GM18873 (cell line): ENCODE measurements around the gene NAB2.
"Not testable (repeated sequence)": the region's sequence is repeated elsewhere in the genome, so short reads cannot be mapped to it uniquely, and the experiment has no call there.

ENCODE experiments used
- ATAC-seq: cut with Tn5 transposase; IDR thresholded peaks from one replicate; pipeline ENCODE4 v1.9.1; 2021; ENCODE audit warnings: mild to moderate bottlenecking, moderate library complexity, moderate number of reproducible peaks; ENCODE audit not compliant: unreplicated experiment, low FRiP score

The NAB2 gene

DNA sequence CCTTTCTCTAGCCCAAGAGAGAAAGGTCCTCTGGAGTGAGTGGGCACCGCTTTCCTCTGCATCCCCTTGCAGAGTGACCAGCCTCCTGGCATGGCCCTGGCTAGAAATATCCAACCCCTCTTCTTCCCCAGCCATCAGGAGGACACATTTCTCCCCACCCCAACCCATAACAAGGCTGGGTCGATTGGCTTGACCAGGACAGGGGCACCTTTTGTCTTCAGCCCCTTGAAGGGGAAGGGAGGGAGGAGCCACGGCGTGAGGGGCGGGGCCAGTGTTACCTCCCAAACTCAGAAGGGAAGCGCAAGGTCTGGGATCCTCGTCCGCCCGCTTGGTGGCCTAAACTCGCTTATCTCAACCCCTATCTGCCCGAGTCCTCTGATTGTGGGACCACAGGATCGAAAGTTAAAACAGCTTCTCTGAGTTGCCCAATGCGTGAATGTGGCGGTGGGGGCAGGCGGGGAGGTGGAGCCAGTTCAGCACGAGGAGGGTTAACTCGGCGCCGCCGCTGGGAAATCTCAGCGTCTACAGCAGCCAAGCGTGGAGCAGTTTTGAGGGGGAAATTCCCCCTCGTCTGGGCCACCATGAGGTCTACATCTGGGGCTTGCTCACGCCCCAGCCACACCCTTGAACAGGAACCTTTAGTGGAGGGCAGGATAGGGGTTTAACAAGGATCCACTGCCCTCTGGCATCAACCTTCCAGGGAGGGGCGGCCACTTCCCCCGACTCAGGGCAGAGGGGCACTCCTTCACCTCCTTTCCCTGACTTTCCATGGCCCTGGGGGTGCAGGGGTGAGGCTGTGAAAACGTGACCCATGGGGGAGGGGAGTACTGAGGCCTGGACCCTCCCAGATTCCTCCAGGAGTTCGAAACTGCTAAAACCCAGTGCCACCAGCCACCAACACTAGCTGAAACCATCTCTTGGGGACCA lies 21.5 kb downstream of the NAB2 start:
- peak; percentile 37 for ATAC-seq

DNA sequence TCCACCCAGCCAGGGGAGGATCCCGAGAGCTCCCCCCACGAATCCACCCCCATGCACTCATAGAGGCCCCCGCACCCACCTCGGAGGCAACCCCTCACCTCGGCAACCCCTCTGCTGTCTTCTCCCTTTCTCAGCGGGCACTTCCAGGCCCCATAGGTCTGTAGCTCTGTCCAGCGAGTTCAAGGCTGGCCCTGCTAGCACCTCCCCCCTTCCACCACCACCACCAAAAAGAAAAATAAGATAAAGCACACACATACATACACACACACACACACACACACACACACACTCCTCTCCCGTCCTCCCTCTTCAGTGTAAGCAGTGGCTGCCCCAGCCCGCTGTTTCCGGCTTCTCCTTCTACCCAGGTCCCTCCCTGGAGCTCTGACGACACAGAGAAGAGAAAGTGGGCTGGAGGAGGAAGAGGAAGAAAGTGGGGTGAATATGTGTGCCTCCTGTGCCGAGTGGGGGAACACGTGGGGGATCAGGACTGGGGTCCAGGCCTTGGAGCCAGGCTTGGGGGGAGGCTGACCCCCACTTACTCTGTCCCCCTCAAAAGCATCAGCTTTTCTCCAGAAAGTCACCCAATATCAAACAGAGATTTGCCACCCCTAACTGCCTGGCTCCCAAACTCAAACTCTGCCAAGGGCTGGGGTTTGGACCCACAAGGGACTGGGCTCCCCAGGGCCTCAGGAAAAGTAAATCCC lies 22.3 kb downstream of the NAB2 start, which contains the start of gene STAT6:
Gene STAT6 (minus strand): TSS at position 332 of the 704 bp plus-strand sequence. CDS start 3,084 bp downstream, outside the sequence.
- peak; percentile 36 for ATAC-seq

DNA sequence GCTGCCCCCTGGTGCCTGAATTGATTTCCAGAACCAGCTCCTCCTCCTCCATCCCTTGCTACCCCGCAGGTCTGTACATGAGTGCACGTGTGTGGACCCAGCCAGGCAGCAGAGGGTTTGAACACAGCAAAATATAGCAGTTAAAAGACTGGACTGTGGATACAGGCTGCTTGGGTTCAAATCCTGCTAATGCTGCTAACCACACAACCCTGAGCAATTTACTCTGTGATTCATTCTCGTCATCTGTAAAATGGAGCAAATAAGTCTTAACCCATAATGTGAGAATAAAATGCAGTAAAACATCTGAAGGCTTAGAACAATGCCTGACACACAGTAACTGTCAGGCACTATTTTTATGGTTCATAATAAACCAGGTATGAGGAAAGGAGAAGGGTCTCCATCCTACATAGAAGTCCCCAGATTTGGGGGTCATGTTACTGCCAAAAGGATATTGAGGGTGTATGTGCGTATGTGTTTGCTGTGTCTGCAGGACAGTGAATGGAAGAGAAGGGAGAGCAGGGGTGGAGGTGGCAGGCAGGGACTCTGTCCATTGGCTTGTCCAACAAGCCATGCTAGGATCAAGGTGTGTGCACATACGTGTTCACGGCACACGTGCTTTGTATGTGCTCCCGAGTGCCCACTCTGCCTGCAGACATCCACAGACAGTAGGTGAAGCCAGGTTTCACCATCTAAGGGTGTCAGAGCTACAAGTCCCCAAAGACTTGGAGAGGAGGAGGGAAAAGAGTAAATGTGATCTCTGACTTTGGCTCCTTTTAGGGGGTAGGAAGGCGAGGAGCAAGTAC lies 23.8 kb downstream of the NAB2 start:
- ATAC-seq = peak; percentile 61

DNA sequence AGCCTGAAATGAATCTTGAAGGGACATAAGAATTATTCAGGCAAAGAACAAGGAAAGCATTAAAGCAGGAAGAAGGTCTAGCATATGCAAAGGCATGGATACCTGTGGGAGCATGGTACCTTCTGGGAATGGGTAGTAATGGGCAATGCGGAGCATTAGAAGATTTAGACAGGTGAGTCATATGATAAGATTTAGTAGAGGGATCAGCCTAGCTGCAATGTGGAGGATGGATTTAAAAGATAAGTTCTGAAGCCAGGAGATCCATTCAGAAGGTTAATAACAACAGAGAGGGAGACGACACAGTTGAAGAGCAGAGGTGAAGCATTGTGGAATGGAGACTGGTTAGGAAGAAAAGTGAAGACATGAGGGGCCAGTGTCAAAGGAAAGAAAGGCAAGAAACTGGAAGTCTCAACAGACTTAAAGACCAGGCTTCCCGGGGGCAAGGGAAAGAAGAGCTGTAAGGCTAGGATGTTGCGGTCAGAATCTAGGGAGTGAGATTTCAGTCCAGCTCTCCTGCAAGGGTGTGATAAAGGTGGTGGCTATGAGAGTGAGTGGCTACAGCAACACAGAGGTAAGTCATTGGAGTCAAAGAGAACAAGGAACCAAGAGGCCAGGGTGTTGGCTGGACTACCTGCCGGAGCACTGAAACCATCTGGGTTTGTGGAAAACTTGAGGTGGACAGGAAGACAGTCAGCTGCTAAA lies 27.8 kb downstream of the NAB2 start:
- no peak for ATAC-seq

DNA sequence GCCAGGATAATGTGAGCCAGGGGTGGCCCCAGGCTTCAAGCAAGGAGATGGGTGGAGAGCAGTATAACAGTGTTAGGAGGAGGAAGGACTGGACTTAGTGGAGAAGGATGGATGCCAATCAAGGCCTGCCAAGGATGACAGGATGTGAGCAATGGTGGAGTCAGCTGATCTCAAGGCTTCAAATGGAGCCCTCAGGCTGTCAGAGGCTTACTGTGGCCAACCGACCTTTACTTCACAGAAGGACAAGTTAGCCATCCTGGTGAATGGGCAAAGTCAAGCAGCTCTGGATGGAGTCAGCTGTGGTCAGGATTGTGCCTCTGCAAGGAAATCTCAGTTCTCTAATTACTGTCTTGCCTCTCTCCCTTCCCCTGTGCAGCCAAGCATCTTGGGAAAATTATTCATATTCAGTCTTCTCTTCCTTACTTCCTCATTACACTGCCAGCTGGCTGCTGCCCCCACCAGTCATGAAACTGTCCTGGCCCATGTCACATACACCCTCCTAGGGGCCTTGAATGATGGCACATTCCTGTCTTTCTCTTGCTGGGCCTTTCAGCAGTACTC lies 29.9 kb downstream of the NAB2 start:
- ATAC-seq = no peak

DNA sequence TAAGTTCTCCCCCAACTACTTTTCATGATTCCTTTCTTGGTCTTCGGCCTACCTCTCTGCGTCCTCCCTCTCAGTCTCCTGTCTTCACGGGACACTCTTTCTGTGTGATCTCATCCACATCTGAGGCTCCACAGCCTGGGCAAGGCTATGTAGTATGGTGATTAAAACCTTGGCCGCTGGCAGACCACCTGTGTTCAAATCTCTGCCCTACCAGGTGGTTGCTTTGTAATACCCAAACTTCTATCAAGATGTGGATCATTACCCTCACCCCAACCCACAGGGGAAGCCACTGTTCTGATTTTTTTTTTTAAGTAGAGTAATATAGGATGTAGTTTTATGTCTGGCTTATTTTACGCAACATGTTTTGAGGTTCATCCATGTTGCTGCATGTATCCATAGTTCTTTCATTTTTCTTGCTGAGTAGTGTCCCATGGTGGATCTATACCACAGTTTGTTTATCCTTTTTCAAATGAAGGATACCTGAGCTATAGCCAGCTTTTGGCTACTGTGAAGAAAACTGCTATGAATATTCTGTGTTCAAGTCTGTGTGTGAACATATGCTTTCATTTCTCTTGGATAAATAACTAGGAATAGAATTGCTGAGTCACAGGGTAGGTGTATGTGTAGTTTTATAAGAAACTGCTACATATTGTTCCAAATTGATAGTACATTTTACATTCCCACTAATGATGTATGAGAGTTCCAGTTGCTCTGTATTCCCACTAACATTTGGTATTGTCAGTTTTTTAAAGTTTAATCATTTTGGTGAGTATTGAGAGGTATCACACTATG lies 30.6 kb downstream of the NAB2 start:
- ATAC-seq = no peak

DNA sequence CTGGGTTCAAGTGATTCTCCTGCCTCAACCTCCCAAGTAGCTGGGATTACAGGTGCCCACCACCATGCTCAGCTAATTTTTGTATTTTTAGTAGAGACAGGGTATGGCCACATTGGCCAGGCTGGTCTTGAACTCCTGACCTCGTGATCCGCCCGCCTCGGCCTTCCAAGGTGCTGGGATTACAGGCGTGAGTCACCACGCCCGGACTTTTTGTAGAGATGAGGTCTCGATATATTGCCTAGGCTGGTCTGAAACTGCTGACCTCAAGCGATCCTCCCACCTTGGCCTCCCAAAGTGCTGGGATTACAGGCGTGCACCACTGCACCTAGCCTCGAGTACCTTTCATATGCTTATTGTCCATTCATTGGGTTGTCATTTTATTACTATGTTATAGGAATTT lies 31.8 kb downstream of the NAB2 start:
- ATAC-seq = not testable (repeated sequence)

DNA sequence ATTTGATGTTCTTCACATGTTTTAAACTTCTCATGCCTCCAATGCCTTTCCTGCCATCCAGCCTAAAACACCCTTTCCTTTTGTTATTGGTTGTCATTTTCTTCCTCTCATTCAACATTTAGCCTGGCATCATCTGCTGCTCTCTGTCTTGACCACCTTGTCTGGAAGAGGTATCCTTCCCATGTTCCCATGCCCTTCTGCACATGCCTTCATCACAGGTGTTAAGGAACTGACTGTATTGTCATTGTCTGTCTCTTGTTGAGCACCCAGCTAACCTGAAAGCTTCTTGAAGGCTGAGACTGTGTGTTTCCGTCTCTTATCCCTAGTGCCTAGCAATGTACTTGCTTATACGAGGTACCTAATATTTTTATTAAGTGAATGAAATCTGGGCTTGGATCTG lies 34.9 kb downstream of the NAB2 start:
- ATAC-seq = no peak

DNA sequence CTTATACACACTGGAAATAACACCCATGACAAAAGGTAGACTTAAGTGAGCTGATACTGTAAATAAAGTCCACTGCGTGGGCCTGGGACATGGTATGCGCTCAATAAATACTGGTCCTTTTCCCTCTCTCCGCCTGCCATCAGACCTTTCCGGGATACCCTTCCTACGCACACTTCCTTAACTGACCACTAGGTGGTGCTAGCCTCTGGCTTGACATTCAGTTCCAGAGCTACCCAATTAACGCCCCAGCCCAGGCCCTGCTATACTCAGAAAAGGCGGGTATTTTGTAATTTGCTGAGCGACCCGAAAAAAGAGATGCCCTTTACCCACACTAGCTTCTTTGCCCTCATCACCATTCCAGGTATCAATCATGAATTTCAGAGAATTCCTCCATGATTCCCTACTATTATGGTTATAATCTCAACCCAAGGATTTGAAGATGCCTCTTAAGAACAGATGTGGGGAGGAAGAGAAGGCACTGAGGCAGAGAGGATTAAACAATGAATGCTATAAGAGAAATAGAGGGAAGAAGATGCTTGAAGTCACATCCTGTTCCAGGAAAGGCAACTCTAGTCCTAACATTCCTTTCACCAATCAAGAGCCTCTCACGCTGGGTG lies 35.5 kb downstream of the NAB2 start:
- no peak for ATAC-seq

DNA sequence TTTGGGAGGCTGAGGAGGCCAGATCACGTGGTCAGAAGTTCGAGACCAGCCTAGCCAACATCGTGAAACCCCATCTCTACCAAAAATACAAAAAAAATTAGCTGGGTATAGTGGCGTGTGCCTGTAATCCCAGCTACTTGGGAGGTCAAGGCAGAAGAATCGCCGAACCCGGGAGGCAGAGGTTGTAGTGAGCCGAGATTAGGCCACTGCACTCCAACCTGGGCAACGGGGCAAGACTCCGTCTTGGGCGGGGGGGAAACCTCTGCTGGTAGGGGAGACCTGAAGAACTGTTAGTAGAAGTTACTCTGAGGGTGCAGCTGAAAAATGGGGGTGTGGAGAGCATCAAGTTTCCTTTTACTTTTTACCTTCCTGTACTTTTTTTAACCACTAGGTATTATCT lies 37.1 kb downstream of the NAB2 start:
- ATAC-seq = no peak

DNA sequence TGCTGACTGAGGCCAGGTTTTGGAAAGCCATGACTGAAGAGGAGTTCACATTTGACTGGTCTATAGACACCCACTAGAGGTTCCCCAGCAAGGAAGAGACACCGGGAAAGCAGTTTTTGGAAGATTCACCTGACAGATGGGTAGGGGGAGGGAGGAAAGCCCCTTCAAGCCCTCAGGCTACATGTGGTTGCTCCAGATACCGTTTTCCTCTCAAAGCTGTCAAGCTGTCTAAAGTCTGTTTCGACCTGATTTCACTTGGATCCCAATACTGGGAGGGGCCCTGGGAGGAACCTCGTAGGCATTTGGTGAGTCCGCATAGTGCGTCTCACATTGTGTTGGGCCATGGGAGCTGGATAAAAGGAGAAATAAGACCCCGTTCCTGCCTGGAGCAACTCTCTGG lies 37.6 kb downstream of the NAB2 start:
- no peak for ATAC-seq

DNA sequence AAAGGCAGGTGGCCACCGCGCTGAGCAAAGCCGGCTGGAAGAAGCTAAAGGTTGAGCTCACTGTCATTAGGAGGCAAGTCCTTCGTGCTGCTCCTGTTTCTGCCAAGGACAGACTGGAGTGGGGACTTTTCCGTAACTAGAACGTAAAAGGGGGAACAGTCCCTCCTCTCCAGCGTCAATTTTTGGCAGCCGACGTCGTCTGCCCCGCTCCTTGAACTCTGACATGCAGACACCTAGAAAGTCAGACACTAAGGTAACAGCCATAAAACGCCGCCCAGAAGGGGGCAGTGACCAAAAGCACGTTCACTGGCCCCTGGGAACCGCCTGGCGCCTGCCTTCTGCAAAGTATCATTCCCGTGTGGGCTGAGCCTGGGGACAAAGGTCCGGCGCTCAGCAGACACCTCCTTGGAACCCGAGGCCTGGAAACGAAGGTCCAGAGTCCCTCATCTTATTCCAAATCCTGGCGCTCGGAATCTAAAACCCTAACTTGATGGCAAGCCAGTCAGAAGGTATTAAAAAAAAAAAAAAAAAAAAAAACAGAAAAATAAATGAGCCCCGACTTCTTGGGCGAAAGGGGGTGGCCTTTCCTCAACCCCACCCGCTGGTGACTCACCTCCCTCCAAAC lies 38.3 kb downstream of the NAB2 start:
- ATAC-seq = no peak

DNA sequence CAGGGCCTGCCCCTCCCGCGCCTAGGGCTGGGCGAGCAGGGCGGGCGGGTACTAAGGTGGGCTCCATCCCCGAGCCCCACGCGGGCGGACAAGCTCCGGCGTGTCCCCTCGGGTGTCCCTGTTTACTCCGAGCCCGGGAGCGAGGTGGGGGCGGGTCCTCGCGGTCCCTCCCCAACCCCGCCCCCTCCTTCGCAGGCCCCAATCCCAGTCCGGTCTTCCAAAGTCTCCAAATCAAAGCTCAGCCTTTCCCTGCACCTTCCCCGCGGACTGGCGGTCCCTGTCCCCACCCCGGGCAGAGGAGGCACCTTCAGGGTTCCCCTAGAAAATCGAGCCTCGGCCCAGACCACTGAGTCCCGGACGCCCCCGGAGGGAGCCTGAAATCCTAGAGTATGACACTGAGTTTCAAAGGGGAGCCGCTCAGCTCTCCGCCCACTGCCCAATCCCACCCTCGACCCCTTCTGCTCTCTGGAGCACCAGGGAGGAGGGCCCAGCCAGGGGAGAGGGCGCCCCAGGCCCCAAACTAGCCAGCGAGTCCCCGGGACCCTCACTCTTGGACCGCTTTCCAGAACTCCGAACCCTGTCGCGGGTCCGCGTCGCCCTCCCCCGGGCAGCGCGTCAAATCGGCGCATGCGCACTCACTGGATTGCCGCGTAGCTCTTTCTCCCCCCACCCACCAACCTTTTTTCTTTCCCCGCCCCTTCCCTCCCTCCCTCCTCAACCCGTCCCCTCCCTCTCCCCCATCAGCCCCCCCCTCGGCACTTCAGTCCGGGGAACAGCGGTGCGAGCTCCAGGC lies 39.0 kb downstream of the NAB2 start, which contains the start of gene LRP1:
Gene LRP1 (plus strand): TSS at position 758 of the 793 bp plus-strand sequence. CDS start 482 bp downstream, outside the sequence.
- ATAC-seq = no peak

DNA sequence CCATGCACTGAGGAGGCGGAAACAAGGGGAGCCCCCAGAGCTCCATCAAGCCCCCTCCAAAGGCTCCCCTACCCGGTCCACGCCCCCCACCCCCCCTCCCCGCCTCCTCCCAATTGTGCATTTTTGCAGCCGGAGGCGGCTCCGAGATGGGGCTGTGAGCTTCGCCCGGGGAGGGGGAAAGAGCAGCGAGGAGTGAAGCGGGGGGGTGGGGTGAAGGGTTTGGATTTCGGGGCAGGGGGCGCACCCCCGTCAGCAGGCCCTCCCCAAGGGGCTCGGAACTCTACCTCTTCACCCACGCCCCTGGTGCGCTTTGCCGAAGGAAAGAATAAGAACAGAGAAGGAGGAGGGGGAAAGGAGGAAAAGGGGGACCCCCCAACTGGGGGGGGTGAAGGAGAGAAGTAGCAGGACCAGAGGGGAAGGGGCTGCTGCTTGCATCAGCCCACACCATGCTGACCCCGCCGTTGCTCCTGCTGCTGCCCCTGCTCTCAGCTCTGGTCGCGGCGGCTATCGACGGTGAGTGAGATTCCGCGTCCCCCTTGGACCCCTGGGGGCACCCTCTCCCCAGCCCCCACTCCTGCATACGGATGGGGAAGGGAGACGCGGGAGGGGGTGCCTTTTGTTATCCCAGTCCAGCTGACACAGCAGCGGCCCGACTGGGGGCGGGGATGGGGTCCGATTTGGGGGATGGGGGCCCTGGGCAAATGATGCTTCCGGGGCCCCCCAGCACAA lies 39.8 kb downstream of the NAB2 start:
- ATAC-seq = no peak

DNA sequence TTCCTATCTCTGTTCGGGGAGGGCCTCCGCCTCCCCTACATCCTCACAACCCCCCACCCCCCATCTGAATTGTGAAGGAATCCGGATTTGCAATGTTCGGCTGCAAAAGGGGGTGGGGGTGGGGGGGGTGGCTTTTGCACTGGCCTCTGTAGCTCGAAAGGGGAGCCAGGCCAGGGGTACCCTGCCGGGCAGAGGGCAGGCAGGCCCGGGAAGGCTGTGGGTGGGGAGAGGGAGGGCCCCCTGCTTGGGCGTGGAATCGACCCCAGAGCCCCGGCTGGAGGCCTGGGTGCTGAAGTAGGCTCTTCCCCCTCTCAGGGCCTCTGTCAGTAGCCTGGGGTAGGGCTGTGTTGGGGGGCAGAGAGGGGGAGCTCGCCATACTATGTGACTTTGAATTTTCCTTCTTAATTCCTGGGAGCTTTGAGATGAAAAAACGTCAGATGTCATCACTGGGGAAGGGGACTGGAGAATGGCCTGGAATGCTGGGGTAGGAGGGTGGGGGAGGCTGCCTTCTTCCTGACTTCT lies 40.5 kb downstream of the NAB2 start:
- ATAC-seq = no peak

DNA sequence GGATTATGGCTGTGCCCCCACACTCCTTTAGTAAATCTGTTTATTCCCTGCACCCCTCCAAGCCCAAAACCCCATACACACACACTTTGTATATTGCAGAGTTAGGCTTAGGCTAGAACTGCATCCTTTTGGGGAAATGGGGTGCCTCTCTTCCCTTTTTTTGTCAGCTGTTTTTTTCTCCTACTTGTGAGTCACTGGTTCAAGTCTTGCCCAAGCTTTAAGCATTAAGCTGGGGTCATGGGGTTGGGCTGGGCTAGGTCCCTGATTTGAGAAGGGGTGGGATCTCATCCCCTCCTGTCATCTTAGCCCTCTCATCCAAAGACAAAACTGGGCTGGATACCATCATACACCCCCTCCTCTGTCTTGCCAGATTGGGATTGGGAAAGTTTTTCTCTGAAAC lies 41.0 kb downstream of the NAB2 start:
- ATAC-seq = no peak
